Pericardium fibroblast (primary cell): ENCODE measurements around the gene GHRHR. TPM values are rescaled to one million over a fixed set of nuclear protein-coding genes. Genes with fewer than 3 reads are reported as not detected.

ENCODE experiments used
- total RNA-seq: library from RNA; depleted of rRNA; stranded (reverse); fragments of >200 nt; gene quantifications from 2 replicates; pipeline ENCODE4 v1.2.3, GENCODE V29; 2015

Gene GHRHR
- not detected in 2 replicates for total RNA-seq

GRCh38 chr7:30963842-30964241 is at the start of gene GHRHR:
GHRHR (plus strand) TSS chr7:30963953; CDS start chr7:30964069, 116 bp downstream.

Other genes starting within 250 kb of the GHRHR start
- gene INMT, start 211.8 kb upstream of the GHRHR start, total RNA-seq = 47.8 and 567 TPM in 2 replicates
- 5.9 and 20.3 TPM in 2 replicates for gene MINDY4, start 192.5 kb upstream of the GHRHR start, total RNA-seq
- gene AQP1, start 52.1 kb upstream of the GHRHR start, total RNA-seq = 10.9 and 133 TPM in 2 replicates
- gene ADCYAP1R1, start 88.4 kb downstream of the GHRHR start, total RNA-seq = not detected in 2 replicates